Measurements from ENCODE around the gene EPHA2.

The EPHA2 gene

DNA sequence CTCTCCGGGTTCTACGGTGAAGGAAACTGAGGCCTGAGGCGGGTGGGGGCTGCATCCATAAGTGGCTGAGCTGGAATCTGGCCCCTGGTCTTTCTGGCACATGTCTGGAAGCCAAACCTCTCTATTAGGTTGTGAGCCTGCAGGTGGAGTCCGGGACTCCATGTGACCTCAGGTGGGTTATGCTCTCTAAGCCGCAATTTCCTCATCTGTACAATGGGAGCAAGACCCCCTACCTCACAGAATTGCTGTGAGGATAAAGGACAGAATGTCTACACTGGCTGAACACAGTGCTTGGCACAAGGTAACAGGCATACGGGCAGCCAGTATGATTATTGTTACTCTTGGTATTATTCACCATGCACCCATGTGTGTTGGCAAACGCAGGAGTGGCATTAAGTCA, 6.7 kb downstream of the EPHA2 start:
- DNase-seq, result no peak

DNA sequence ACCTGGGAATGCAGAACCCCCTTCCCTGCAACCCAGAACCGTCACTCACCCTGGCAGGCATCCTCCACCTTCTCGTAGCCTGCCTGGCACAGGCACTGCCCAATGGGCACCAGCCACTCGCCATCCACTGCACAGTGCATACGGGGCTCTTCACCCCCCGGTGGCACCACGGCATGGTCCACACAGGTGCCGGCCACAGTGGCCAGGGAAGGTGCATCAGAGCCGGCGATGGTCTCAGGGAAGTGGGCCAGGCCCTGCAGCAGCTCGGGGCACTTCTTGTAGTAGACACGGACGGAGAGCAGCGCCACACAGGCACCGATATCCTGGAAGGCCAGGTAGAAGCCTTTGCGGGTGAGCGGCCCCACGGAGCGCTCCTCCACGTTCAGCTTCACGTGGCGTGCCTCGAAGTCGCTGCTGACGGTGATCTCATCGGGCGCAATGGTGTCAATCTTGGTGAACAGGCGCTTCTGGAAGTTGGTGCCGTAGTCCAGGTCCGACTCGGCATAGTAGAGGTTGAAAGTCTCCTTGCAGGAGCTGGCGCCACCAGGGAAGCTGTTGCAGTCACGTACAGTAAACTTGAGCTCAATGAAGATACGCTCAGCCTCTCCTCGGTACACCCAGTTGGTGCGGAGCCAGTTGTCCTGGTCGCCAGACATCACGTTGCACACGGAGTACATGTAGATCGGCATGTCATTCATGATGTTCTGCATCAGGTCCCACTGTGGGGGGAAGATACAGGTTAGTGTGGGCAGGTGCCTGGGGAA, 7.4 kb downstream of the EPHA2 start:
- DNase-seq, result no peak

DNA sequence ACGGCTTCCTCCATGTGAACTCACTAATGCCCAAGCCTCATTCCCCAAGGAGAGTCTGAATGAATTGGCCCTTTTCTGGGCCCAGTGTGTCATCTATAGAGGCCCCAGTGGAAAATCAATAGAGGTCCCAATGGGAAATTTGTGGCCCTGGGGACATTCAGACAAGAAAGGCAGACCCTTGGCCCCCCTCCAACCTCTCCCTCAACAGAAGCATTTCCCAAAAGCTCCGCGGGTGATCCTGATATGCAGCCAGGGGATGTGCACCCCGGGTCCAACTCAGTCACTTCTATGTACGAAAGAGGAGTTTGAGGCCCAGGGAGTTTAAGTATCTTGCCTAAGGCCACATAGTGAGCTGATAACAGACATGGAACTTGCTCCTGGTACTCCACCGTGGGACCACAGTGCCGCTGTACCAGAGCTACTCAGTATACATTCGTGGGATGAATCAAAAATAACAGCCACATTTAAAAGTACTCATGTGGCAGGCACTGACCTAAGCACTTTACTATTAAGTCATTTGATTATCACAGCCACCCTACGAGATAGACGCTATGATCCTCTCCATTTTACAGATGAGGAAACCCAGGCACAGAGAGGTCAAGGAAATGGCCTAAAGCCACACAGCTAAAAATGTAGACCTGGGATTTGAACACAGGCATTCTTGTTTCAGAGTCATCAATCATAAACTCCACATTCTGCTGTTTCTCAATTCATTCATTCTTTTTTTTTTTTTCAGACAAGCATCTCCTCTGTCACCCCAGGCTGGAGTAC, 8.5 kb downstream of the EPHA2 start:
- DNase-seq, result no peak

DNA sequence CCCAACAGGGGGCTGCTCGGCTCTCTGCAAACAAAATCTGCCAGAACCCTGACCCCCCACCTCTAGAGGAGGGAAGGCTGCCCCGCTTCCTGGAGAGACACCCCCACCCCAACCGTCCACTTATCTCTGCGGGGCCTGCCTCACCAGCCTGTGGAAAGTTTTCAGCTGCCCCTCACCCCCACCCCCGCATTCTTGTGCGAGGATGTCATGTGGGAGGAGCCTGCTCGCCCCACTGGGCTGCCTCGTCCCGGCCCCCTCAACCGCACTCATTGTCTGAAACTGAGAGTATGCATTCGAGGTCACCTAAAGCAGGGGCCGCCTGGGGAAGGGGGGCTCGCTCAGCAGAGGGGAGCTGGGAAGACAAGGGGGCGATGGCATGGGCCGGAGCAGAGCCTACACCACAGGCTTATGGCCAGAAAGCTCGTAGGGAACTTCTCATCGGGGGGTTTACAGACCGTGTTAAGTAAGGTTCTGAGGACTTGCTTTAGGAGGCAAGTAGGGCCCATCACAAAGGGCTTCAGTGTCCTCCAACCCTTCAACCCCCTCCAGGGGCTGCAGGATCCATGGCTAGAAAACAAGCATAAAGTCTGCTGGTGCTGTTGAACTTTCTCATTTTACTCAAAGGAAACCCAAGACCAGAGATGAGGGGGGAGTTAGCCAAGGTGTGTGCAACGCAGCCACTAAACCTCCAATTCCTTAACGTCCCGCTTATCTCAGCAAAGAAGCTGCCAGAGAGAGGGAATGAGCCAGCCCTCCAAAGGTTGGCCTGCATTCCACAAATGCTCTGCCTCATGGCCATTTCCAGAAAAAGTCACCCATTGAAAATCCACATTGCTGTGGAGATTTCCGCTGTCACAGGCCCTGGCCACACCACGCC, 9.4 kb downstream of the EPHA2 start:
- DNase-seq, result no peak

DNA sequence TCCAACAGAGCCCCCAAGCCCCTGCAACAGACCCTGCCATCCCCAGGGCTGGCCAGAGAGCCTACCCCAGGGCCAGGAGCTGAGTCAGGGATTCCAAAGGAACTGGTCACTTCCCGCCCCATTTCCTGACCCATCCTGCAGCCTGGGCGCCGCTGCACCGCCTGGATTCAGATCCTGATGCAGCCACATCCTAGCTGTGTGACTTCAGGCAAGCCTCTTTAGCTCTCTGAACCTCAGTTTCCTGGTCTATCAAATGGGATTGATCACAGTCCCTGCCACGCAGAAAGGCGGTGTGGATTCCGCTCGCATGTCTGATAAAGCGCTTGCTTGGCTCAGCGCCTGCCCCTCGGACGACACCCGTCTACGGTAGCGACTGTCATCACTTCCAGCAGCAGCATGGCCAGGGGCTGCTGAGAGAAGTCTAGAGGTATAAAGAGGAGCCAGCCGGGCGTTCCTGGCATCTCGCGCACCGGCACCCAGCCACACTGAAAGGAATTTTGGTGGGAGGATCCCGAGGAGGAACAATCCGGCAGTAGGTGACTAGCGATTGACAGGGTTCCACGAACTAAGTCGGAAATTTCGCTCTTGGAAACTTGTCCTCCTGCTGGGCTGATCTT, 10.1 kb downstream of the EPHA2 start:
- no peak for DNase-seq

DNA sequence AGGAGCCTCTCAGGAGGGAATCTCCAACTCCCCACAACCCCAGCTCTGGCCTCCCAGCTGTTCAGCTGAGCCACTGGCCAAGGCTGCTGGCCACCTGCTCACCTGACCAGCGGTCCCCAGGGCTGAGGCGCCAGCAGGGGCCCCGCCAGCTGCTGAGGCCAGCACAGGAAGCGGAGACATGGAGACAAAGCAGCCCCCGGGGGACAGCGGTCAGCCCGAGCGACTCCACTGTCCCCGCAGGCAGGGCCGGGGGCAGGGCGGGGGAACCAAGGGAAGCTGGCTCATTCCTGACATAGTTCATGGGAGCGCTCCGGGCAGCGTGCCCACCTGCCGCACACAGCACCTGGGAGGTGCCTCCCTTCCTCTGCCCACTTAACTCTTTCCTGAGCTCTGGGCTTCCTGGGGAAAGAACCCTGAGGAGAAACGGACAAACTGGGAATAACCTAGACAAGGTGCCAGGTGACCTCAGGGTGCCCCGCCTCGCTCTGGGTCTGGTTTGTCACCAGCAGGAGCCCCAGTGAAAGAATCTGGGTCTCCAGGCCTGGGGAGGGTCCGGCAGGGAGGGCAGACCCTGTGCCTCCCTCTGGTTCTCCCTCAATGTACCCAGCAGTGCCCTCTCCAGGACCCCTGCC, 10.7 kb downstream of the EPHA2 start:
- DNase-seq, result no peak

DNA sequence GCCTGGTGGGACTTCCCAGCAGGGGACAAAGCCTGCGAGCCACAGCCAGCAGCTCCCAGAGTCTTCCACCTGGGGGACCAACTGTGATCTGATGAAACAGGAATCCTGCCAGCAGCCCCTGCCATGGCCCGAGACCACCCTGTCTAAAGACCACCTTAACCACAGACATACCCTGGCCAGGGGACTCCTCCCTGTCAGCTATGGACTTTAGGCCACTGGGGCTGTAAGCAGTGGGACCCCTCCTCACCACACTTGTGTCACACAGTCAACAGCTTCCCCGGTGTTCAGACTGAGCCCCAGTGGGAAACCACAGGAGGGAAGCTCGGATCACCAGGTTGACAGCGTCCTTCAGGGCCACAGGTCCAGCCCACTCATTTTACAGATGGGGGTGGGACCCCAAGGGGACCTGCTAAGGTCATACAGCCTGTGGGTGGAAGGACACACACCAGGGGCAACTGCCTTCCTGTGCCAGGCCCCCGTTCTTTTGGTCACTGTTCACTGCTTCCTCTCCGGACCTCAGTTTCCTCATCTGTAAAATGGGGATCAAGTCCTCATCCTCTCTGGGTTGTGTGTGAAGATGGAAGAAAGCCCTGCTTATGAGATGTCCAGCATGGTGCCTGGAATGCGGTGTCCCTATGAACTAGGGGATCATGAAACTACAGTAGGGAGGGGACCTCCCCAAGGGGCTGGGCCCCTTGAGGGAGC, 11.4 kb downstream of the EPHA2 start:
- no peak for DNase-seq

DNA sequence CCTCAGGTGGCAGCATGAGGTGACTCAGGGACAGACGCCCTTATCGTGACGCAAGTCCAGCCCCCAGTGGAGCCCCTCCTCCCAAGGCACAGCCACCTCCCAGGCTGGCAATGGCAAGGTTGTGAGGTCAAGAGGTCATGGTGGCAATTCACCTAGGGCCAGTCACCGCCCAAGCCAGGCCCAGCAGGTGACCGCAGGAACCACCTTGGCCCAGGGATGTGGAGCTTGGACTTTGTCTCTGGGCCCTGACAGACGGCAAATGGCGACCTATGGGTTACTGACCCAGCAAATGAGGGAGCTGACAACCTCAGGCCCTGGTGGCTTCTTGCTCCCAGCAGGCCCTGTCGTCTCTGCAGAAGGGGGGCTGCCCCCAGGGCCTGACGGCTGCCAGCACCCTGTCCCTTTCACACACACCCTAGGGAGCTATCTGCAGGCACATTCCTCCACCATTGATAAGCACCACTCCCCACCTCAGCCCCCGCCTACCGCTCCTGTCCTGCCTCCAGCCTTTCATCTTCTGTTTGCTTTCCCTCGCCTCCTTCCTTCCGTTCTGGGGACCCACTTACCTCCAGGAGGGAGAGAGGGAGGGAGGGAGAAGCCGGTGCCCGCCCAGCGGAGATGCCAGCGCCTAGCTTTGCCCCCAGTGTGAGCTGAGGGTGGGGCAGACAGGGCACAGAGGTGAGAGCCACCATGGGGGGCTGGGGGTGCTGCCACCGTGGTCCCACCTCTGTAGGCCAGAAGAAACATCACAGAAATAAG, 12.1 kb downstream of the EPHA2 start:
- DNase-seq, result no peak

DNA sequence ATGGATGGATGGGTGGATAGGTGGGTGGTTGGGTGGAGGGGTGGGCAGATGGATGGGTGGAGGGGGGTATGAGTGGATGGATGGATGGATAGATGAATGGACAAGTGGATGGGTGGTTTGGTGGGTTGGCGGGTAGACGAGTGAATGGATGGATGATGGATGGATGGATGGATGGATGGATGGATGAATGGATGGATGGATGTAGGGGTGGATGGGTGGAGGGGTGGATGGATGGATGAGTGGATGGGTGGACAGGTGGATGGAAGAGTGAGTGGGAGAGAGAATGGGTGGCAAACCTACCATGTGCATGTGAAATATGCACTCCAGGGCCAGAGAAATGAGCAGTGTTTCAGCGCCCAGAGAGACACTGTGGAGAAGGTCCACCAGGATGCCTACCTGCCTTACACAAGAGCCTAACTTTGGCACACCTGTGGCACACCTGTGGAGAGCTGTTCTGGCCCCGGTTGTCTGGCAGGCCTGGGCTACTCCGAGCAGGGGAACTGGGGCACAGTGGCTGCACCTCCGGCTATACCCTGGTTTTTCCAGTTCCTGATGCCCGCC, 12.8 kb downstream of the EPHA2 start:
- DNase-seq, result no peak

DNA sequence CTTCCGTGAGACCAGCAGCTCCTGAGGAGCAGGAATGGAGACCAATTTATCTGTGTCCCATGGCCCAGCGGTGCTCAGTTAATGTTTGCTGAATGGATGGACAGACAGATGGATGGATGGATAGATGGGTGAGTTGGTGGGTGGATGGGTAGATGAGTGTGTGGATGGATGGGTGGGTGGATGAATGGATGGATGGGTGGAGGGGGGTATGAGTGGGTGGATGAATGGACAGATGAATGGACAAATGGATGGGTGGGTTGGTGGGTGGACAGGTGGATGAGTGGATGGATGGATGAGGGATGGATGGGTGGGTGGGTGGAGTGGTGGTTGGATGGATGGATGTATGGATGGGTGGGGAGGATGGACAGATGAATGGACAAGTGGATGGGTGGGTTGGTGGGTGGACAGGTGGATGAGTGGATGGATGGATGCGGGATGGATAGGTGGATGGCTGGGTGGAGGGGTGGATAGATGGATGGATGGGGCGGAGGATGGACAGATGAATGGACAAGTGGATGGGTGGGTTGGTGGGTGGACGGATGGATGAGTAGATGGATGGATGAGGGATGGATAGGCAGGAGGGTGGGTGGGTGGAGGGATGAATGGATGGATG, 13.4 kb downstream of the EPHA2 start:
- no peak for DNase-seq

DNA sequence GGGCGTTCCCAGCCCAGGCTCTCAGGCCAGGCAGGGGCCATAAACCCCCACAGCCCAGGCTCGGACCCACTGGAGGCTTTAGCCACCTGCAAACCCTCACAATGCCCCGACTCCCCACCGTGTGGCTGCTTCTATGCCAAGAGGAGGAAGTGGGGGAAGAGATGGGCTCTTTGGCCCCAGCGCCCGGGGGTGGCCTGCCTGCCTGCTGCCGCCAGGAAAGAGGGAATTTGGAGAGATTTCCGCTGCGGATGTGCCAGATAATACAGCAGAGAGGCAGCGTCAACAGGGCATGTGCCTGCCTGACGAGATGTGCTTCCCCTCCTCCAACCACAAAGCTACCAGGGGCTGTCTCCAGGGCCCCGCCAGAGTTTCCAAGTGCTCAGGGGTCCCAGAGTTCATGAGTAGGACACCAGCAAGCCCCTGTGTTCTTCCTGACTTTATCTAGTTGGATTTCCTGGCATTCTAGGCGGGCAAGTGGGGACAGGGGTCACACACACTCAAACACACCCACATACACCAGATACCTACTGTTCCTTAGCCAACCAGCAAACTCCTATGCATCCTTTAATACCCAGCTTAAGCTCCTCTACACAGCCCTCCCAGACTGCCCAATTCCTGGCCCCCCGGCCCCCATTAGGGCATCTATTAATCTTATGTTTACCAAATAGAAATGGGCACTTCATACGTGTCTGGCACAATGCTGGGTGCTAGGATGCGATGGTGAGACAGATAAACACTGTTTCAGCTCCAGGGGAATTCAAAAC, 14.1 kb downstream of the EPHA2 start:
- no peak for DNase-seq

DNA sequence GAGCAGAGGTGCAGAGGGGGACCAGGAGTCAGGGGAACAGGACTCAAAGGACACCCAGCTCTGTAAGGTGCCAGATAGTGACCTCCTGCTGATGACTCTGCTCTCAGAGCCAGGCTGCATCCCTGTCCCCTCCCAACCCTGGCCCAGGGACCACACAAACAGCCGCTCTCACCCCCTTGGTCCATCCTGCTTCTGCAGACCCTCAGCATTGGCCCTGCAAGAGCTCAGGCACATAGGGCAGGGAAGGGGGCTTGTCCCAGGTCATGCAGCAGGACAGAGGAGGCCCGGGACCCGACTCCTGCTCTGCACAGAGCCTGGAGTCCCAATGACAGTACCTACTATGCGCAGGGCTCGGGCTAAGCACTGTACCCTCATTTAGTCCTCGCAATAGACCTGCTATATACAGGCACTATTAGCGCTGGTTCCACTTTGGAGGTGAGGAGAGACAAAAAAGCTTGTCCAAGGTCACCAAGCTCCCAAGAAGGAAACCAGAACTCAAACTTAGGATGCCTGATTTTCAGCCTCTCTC, 15.7 kb downstream of the EPHA2 start:
- no peak for DNase-seq

DNA sequence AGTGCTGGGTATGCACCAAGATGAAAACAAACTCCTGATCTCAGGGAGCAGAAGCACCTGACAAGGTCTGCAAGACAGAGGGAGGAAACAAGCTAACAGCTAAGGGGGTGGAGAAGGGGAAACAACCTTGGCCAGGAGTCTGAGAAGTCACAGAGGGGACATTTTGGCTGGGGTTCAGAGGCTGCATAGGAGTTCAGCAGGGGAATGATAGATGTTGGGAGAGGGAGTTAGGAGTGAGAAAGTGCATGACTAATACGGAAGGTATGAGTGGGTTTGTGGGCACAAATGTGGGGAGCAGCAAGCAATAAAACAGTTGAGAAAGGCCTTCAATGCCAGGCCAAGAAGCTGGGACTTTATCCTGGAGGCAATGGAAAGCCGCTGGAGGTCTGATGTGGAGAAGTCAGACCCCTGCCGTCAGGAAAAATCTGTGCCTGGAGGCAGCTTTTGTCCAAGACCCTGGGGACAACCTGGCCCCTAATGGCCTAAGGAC, 16.4 kb downstream of the EPHA2 start:
- DNase-seq, result no peak

DNA sequence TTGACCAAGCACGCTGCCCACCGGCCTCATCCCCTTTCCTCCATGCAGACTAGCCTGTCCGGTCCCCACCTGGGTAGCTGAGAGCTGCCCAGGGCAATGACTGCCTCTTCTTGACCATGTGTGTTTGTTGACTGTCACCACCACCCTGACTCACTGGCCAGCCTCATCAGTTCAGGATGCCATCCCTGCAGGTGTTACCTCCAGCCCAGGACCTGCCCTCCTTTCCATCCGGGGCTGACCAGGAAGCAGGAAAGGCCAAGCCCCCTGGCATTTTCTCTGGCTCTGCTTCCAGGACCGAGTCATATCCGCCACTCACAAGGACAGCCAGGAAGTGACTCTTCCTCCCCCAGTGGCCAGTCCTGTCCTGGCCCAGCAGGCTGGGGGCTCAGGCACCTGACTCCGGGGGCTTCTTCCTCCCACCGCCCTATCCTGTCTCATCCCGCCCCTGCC, 17.1 kb downstream of the EPHA2 start:
- no peak for DNase-seq

DNA sequence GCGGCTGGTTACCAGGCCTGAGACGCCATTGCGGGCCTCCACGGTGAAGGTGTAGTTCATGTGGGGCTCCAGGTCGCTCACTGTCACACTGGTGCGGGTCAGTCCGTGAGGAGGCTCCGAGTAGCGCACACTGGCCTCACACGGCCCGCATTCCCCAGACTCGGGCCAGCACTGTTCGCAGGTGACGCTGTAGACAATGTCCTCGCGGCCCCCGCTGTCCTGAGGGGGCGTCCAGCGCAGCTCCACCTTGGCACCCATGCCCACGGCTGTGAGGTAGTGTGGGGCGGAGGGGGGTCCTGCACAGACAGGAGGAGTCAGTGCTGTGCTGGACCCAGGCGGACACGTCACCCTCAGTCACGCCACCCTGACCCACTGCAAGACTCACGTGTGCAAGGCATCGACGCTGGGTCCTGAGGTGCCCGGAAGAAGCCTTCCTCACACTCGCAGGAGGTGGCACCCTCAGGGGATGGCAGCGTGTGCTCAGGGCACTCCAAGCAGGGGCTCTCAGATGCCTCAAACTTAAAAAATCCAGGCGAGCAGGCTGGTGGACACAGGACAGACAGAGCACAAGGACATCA, 17.9 kb downstream of the EPHA2 start:
- no peak for DNase-seq

DNA sequence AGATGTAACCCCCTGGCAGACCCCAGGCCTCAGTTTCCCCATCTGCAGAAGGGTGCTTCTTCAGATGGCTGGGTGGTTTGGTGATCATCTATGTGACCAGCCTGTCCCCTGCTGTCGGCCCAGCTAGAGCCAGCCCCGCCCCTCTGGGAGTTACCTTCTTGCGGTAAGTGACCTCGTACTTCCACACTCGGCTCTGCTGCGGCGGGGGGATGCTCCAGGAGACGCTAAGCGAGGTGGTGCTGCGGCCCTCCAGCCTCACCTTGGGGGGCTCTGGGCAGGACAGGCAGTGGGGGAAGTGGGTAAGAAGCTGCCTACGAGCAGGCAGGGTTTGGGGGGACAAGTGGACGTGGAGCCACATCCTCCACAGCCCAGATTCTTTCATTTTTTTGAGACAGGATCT, 20.4 kb downstream of the EPHA2 start:
- no peak for DNase-seq

DNA sequence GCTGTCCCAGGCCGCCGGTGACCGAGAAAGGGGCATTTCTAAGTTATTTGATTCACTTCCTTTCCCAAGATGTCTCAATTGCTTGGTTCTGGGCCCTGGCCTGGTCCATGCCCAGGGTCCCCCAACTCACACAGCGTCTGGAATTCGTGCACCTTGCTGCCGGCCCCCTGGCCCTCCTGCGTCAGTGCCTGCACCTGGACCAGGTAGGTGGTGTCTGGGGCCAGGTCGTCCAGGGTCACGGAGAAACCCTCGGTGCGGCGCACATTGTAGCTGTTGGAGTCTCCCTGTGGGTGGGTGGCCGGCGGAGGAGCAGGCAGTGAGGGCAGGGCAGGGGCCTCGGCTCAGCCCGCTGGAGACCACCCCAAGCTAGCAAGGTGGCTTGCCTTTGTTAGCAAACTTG, 21.0 kb downstream of the EPHA2 start:
- no peak for DNase-seq

DNA sequence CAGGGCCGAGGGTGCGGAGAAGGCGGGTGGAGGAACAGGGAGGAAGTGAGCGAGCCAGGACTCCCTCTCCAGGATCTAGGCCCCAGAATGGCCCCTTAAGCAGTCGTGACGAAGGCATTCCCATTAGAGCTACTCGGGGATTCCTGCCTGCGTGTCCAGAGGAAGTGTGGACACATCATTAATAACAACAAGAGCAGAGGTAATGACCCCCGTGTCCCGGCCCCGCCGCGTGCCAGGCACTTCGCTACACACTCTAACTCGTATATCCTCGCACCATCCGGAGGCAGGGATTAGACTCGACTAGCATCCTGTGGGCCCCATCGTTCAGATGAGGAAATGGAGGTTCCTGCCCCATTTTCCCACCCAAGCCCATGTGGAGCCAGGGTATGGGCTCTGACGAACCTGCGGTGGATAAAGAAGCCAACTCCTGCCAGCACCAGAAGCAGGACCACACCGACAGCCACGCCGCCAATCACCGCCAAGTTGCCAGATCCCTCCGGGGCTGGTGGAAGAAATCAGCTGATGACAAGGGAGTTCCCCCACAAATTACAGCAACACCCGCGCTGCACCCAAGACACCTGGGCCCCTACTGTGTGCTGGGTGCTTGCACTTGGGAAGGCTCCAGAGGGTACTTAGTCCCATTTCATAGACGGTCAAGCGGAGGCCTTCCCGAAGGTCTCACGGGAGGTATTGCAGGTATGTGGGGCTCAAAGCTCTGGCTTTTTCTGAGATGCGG, 21.6 kb downstream of the EPHA2 start:
- no peak for DNase-seq

Data from NCI-H1694 treated with DMSO at 0.1 percent for 48 hours (cell line).